DOHH2 (cell line): ENCODE results near the gene MVD.

Source experiments
- H3F3A ChIP-seq: fragments of 200-600 bp; sonication (generic), shearing (Covaris generic); 2 replicates; pipeline ENCODE4 v1.6.0; 2016; ENCODE audit warnings: antibody characterized with exemption, mild to moderate bottlenecking; ENCODE audit not compliant: control insufficient read depth, insufficient read depth
- H3K27ac ChIP-seq: fragments of 200-600 bp; sonication (generic); 2 replicates; pipeline ENCODE4 v1.5.1; 2014; ENCODE audit warnings: low read depth, mild to moderate bottlenecking, low read length, moderate library complexity
- H3K27me3 ChIP-seq: fragments of 200-600 bp; sonication (generic); 2 replicates; pipeline ENCODE4 v1.6.1; 2014; ENCODE audit warnings: mild to moderate bottlenecking, low read length, mixed read lengths; ENCODE audit not compliant: control insufficient read depth
- H3K36me3 ChIP-seq: fragments of 200-600 bp; sonication (generic); 2 replicates; pipeline ENCODE4 v1.6.1; 2014; ENCODE audit warnings: mild to moderate bottlenecking, low read length, moderate library complexity, mixed read lengths; ENCODE audit not compliant: control insufficient read depth
- H3K4me1 ChIP-seq: fragments of 200-600 bp; sonication (generic); 2 replicates; pipeline ENCODE4 v1.6.1; 2014; ENCODE audit warnings: mild to moderate bottlenecking, low read length, mixed read lengths; ENCODE audit not compliant: control insufficient read depth
- H3K4me2 ChIP-seq: fragments of 200-600 bp; sonication (generic); 2 replicates; pipeline ENCODE4 v1.6.0; 2014; ENCODE audit warnings: mild to moderate bottlenecking, low read length, moderate library complexity
- H3K4me3 ChIP-seq: fragments of 200-600 bp; sonication (generic); 2 replicates; pipeline ENCODE4 v1.5.1; 2014; ENCODE audit warnings: mild to moderate bottlenecking, low read length, mixed read lengths
- H3K79me2 ChIP-seq: fragments of 200-600 bp; sonication (generic); 2 replicates; pipeline ENCODE4 v1.6.1; 2014; ENCODE audit warnings: mild to moderate bottlenecking, low read length, mixed read lengths; ENCODE audit not compliant: control insufficient read depth
- H3K9me2 ChIP-seq: fragments of 200-600 bp; sonication (generic); replicated peaks from 2 replicates; pipeline ENCODE4 v1.6.1; 2014; ENCODE audit warnings: mild to moderate bottlenecking, low read length, mixed read lengths; ENCODE audit not compliant: control insufficient read depth
- H3K9me3 ChIP-seq: fragments of 200-600 bp; sonication (generic); 2 replicates; pipeline ENCODE4 v1.6.1; 2014; ENCODE audit warnings: antibody characterized with exemption, low read length, mixed read lengths; ENCODE audit not compliant: control insufficient read depth, insufficient read depth
- H4K20me1 ChIP-seq: fragments of 200-600 bp; sonication (generic); 2 replicates; pipeline ENCODE4 v1.6.0; 2014; ENCODE audit warnings: low read depth, mild to moderate bottlenecking, antibody characterized with exemption, low read length, moderate library complexity; ENCODE audit not compliant: control insufficient read depth, insufficient read depth
- CTCF ChIP-seq: fragments of 200-600 bp; sonication (generic); IDR thresholded peaks from one replicate; pipeline ENCODE4 v1.5.1; 2014; ENCODE audit warnings: antibody characterized with exemption, mild to moderate bottlenecking, low read depth, low read length; ENCODE audit not compliant: poor library complexity, severe bottlenecking
- EZH2phosphoT487 ChIP-seq: fragments of 200-600 bp; sonication (generic); IDR thresholded peaks from 2 replicates; pipeline ENCODE4 v1.6.1; 2017; ENCODE audit warnings: borderline replicate concordance, mild to moderate bottlenecking, antibody characterized with exemption, low read length, moderate library complexity, mixed read lengths

The MVD gene

GRCh38 chr16:88624977-88625576, 37.8 kb downstream of the MVD start:
- Histone ChIP-seq H4K20me1 (no peaks in the 10 kb centered on the region; the same call in 1 of the 2 replicates), H3F3A (no peaks in the 10 kb centered on the region), H3K4me2 (no peak overlapping the region), H3K9me2 (no peaks in the 10 kb centered on the region), H3K36me3 (peaks cover 74% of the 10 kb centered on the region), H3K79me2 (peaks cover 2% of the 10 kb centered on the region), H3K4me3 (no peak overlapping the region), H3K27ac (no peak overlapping the region), H3K4me1 (no peaks in the 10 kb centered on the region), H3K9me3 (no peaks in the 10 kb centered on the region), H3K27me3 (no peaks in the 10 kb centered on the region)
- TF ChIP-seq CTCF (no peak), EZH2phosphoT487 (no peak)

GRCh38 chr16:88624481-88624880, 38.4 kb downstream of the MVD start:
- H3K4me1 ChIP-seq = no peaks in the 10 kb centered on the region
- H3K9me2 ChIP-seq = no peaks in the 10 kb centered on the region
- H3K4me3 ChIP-seq = no peak overlapping the region
- no peak overlapping the region for H3K27ac ChIP-seq
- no peaks in the 10 kb centered on the region for H3F3A ChIP-seq
- no peaks in the 10 kb centered on the region for H3K27me3 ChIP-seq
- H4K20me1 ChIP-seq = no peaks in the 10 kb centered on the region; the same call in 1 of the 2 replicates
- H3K36me3 ChIP-seq = peaks cover 74% of the 10 kb centered on the region
- TF ChIP-seq EZH2phosphoT487 (no peak), CTCF (no peak)
- no peaks in the 10 kb centered on the region for H3K9me3 ChIP-seq
- no peak overlapping the region for H3K4me2 ChIP-seq
- H3K79me2 ChIP-seq = peaks cover 8% of the 10 kb centered on the region

GRCh38 chr16:88623858-88624257, 39.0 kb downstream of the MVD start:
- Histone ChIP-seq H3K36me3 (peaks cover 76% of the 10 kb centered on the region), H3K79me2 (peaks cover 14% of the 10 kb centered on the region), H4K20me1 (no peaks in the 10 kb centered on the region; the same call in 1 of the 2 replicates), H3K27me3 (no peaks in the 10 kb centered on the region), H3K27ac (no peak overlapping the region), H3K9me2 (no peaks in the 10 kb centered on the region), H3K4me1 (no peaks in the 10 kb centered on the region), H3F3A (no peaks in the 10 kb centered on the region), H3K4me2 (no peak overlapping the region), H3K9me3 (no peaks in the 10 kb centered on the region), H3K4me3 (no peak overlapping the region)
- TF ChIP-seq CTCF = no peak
- TF ChIP-seq EZH2phosphoT487 = no peak
